GM23338 (cell line): ENCODE measurements around the gene KIF3C.

ENCODE experiments used
- CREB1 ChIP-seq: fragments of 250-450 bp; sonication (Bioruptor Pico); IDR thresholded peaks from 2 replicates; pipeline ENCODE4 v1.5.0; 2020; ENCODE audit warnings: low read depth, mild to moderate bottlenecking, moderate library complexity
- EZH2 ChIP-seq: fragments of 200-600 bp; sonication (generic); IDR thresholded peaks from one replicate; pipeline ENCODE4 v1.8.0; 2017; ENCODE audit warnings: antibody characterized with exemption, mild to moderate bottlenecking, low read depth; ENCODE audit not compliant: unreplicated experiment
- EZH2phosphoT487 ChIP-seq: fragments of 200-600 bp; sonication (generic); IDR thresholded peaks from one replicate; pipeline ENCODE4 v1.8.1; 2018; ENCODE audit warnings: antibody characterized with exemption; ENCODE audit not compliant: unreplicated experiment
- JUNB ChIP-seq: IDR thresholded peaks from one replicate; pipeline ENCODE4 v1.6.1; 2016; ENCODE audit warnings: antibody characterized with exemption; ENCODE audit not compliant: unreplicated experiment
- NANOG ChIP-seq: IDR thresholded peaks from 2 replicates; pipeline ENCODE4 v1.6.1; 2016; ENCODE audit warnings: antibody characterized with exemption, borderline replicate concordance
- POLR2AphosphoS5 ChIP-seq: IDR thresholded peaks from 2 replicates; pipeline ENCODE4 v1.6.1; 2016; ENCODE audit warnings: antibody characterized with exemption, low read depth
- ZNF114 ChIP-seq: fragments of 250-450 bp; sonication (Bioruptor Pico); IDR thresholded peaks from 2 replicates; pipeline ENCODE4 v1.5.0; 2020; ENCODE audit warnings: mild to moderate bottlenecking, moderate library complexity
- TF ChIP-seq, protein P1 (sequence below), 2 experiments: fragments of 200-600 bp in 1 of 2; sonication (generic) in 1 of 2; conservative IDR thresholded peaks; 2 replicates each; pipeline versions ENCODE4 v1.5.1 to v1.6.1; 2016 to 2017; ENCODE audit warnings: antibody characterized with exemption in 2 of 2, low read depth in 2 of 2, mild to moderate bottlenecking in 2 of 2, moderate library complexity in 1 of 2
- TF ChIP-seq, protein P2 (sequence below): IDR thresholded peaks from one replicate; pipeline ENCODE4 v1.6.1; 2018; ENCODE audit warnings: antibody characterized with exemption; ENCODE audit not compliant: unreplicated experiment
- TF ChIP-seq, protein P3 (sequence below): IDR thresholded peaks from 2 replicates; pipeline ENCODE4 v1.6.1; 2016; ENCODE audit warnings: antibody characterized with exemption
- TF ChIP-seq, protein P4 (sequence below): fragments of 250-450 bp; sonication (Bioruptor Pico); IDR thresholded peaks from 2 replicates; pipeline ENCODE4 v1.5.0; 2020; ENCODE audit warnings: mild to moderate bottlenecking, moderate library complexity

DNA sequence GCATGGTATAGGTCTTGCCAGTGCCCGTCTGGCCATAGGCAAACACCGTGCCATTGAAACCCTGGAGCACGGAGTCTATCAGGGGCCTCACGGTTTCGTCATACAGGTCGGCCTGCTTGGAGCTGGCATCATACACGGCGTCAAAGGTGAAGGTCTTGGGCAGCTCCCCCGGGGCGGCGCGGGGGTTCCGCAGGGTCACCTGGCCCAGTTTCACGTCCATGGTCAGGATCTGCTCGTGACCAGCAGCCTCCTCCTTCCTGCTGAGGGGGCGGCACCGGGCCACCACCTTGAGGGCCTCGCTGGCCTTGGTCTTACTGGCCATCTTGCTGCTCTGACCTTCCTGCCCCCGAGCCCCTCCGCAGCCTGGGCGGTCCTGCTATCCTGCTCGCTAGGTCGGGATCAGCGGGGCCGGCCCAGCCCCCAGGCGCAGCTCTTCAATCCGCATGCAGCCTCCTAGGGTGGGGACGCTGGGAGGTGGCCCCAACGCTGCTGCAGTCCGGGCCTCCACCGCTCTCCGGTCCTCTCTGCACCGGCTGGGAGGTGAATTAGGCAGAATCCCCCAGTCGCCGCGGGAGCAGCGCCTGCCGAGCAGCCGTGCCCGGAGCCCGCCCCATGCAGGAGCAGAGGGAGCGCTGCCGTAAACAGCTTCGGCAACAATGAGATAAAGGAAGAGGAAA lies 563 bp downstream of the KIF3C start:
- TF ChIP-seq CREB1 (CRISPR knock-in tag): no peak
- TF ChIP-seq, protein P1, sequence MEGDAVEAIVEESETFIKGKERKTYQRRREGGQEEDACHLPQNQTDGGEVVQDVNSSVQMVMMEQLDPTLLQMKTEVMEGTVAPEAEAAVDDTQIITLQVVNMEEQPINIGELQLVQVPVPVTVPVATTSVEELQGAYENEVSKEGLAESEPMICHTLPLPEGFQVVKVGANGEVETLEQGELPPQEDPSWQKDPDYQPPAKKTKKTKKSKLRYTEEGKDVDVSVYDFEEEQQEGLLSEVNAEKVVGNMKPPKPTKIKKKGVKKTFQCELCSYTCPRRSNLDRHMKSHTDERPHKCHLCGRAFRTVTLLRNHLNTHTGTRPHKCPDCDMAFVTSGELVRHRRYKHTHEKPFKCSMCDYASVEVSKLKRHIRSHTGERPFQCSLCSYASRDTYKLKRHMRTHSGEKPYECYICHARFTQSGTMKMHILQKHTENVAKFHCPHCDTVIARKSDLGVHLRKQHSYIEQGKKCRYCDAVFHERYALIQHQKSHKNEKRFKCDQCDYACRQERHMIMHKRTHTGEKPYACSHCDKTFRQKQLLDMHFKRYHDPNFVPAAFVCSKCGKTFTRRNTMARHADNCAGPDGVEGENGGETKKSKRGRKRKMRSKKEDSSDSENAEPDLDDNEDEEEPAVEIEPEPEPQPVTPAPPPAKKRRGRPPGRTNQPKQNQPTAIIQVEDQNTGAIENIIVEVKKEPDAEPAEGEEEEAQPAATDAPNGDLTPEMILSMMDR (conservative IDR thresholded peaks at IDR 0.05; ENCODE audit: low read depth in 2 of 2): no peak
- TF ChIP-seq, protein P2, sequence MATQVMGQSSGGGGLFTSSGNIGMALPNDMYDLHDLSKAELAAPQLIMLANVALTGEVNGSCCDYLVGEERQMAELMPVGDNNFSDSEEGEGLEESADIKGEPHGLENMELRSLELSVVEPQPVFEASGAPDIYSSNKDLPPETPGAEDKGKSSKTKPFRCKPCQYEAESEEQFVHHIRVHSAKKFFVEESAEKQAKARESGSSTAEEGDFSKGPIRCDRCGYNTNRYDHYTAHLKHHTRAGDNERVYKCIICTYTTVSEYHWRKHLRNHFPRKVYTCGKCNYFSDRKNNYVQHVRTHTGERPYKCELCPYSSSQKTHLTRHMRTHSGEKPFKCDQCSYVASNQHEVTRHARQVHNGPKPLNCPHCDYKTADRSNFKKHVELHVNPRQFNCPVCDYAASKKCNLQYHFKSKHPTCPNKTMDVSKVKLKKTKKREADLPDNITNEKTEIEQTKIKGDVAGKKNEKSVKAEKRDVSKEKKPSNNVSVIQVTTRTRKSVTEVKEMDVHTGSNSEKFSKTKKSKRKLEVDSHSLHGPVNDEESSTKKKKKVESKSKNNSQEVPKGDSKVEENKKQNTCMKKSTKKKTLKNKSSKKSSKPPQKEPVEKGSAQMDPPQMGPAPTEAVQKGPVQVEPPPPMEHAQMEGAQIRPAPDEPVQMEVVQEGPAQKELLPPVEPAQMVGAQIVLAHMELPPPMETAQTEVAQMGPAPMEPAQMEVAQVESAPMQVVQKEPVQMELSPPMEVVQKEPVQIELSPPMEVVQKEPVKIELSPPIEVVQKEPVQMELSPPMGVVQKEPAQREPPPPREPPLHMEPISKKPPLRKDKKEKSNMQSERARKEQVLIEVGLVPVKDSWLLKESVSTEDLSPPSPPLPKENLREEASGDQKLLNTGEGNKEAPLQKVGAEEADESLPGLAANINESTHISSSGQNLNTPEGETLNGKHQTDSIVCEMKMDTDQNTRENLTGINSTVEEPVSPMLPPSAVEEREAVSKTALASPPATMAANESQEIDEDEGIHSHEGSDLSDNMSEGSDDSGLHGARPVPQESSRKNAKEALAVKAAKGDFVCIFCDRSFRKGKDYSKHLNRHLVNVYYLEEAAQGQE: no peak
- TF ChIP-seq EZH2: no peak
- no peak for TF ChIP-seq POLR2AphosphoS5
- no peak for TF ChIP-seq JUNB
- TF ChIP-seq EZH2phosphoT487: no peak
- TF ChIP-seq, protein P3, sequence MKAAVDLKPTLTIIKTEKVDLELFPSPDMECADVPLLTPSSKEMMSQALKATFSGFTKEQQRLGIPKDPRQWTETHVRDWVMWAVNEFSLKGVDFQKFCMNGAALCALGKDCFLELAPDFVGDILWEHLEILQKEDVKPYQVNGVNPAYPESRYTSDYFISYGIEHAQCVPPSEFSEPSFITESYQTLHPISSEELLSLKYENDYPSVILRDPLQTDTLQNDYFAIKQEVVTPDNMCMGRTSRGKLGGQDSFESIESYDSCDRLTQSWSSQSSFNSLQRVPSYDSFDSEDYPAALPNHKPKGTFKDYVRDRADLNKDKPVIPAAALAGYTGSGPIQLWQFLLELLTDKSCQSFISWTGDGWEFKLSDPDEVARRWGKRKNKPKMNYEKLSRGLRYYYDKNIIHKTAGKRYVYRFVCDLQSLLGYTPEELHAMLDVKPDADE: no peak
- TF ChIP-seq NANOG: no peak
- no peak for TF ChIP-seq ZNF114 (CRISPR knock-in tag)
- TF ChIP-seq, protein P4, sequence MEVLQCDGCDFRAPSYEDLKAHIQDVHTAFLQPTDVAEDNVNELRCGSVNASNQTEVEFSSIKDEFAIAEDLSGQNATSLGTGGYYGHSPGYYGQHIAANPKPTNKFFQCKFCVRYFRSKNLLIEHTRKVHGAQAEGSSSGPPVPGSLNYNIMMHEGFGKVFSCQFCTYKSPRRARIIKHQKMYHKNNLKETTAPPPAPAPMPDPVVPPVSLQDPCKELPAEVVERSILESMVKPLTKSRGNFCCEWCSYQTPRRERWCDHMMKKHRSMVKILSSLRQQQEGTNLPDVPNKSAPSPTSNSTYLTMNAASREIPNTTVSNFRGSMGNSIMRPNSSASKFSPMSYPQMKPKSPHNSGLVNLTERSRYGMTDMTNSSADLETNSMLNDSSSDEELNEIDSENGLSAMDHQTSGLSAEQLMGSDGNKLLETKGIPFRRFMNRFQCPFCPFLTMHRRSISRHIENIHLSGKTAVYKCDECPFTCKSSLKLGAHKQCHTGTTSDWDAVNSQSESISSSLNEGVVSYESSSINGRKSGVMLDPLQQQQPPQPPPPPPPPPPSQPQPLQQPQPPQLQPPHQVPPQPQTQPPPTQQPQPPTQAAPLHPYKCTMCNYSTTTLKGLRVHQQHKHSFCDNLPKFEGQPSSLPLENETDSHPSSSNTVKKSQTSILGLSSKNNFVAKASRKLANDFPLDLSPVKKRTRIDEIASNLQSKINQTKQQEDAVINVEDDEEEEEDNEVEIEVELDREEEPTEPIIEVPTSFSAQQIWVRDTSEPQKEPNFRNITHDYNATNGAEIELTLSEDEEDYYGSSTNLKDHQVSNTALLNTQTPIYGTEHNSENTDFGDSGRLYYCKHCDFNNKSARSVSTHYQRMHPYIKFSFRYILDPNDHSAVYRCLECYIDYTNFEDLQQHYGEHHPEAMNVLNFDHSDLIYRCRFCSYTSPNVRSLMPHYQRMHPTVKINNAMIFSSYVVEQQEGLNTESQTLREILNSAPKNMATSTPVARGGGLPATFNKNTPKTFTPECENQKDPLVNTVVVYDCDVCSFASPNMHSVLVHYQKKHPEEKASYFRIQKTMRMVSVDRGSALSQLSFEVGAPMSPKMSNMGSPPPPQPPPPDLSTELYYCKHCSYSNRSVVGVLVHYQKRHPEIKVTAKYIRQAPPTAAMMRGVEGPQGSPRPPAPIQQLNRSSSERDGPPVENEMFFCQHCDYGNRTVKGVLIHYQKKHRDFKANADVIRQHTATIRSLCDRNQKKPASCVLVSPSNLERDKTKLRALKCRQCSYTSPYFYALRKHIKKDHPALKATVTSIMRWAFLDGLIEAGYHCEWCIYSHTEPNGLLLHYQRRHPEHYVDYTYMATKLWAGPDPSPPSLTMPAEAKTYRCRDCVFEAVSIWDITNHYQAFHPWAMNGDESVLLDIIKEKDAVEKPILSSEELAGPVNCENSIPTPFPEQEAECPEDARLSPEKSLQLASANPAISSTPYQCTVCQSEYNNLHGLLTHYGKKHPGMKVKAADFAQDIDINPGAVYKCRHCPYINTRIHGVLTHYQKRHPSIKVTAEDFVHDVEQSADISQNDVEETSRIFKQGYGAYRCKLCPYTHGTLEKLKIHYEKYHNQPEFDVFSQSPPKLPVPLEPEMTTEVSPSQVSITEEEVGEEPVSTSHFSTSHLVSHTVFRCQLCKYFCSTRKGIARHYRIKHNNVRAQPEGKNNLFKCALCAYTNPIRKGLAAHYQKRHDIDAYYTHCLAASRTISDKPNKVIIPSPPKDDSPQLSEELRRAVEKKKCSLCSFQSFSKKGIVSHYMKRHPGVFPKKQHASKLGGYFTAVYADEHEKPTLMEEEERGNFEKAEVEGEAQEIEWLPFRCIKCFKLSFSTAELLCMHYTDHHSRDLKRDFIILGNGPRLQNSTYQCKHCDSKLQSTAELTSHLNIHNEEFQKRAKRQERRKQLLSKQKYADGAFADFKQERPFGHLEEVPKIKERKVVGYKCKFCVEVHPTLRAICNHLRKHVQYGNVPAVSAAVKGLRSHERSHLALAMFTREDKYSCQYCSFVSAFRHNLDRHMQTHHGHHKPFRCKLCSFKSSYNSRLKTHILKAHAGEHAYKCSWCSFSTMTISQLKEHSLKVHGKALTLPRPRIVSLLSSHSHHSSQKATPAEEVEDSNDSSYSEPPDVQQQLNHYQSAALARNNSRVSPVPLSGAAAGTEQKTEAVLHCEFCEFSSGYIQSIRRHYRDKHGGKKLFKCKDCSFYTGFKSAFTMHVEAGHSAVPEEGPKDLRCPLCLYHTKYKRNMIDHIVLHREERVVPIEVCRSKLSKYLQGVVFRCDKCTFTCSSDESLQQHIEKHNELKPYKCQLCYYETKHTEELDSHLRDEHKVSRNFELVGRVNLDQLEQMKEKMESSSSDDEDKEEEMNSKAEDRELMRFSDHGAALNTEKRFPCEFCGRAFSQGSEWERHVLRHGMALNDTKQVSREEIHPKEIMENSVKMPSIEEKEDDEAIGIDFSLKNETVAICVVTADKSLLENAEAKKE: no peak
